Karpas-422 (cell line): Measurements from ENCODE around the gene OTOG. TPM values are rescaled to one million over a fixed set of nuclear protein-coding genes. Genes with fewer than 3 reads are reported as not detected.

Experiments
- DNase-seq: peaks from one replicate; pipeline ENCODE4 v3.0.0-alpha.2; 2015
- H2AFZ ChIP-seq: fragments of 200-600 bp; sonication (generic); 2 replicates; pipeline ENCODE4 v1.6.1; 2014; ENCODE audit warnings: antibody characterized with exemption, low read length, mixed read lengths
- H3K27ac ChIP-seq: fragments of 200-600 bp; sonication (generic); 2 replicates; pipeline ENCODE4 v1.5.1; 2014; ENCODE audit warnings: mild to moderate bottlenecking, low read length, moderate library complexity
- H3K27me3 ChIP-seq: fragments of 200-600 bp; sonication (generic); 2 replicates; pipeline ENCODE4 v1.6.1; 2014; ENCODE audit warnings: low read length, mixed read lengths
- H3K36me3 ChIP-seq: fragments of 200-600 bp; sonication (generic); 2 replicates; pipeline ENCODE4 v1.6.1; 2014; ENCODE audit warnings: low read length, mixed read lengths; ENCODE audit not compliant: insufficient read depth
- H3K4me1 ChIP-seq: fragments of 200-600 bp; sonication (generic); 2 replicates; pipeline ENCODE4 v1.6.1; 2014; ENCODE audit warnings: mild to moderate bottlenecking, low read length, mixed read lengths
- H3K4me2 ChIP-seq: fragments of 200-600 bp; sonication (generic); 2 replicates; pipeline ENCODE4 v1.6.1; 2014; ENCODE audit warnings: low read length, low read depth, mild to moderate bottlenecking; ENCODE audit not compliant: poor library complexity, severe bottlenecking
- H3K4me3 ChIP-seq: fragments of 200-600 bp; sonication (generic); 2 replicates; pipeline ENCODE4 v1.5.1; 2014; ENCODE audit warnings: mild to moderate bottlenecking, antibody characterized with exemption, low read length, mixed read lengths
- H3K79me2 ChIP-seq: fragments of 200-600 bp; sonication (generic); 2 replicates; pipeline ENCODE4 v1.6.1; 2014; ENCODE audit warnings: mild to moderate bottlenecking, low read length, mixed read lengths
- H3K9ac ChIP-seq: fragments of 200-600 bp; sonication (generic); 2 replicates; pipeline ENCODE4 v1.6.0; 2014; ENCODE audit warnings: low read length
- H3K9me2 ChIP-seq: fragments of 200-600 bp; sonication (generic), shearing (Covaris generic); replicated peaks from 2 replicates; pipeline ENCODE4 v1.6.0; 2014; ENCODE audit warnings: mild to moderate bottlenecking, low read length, moderate library complexity; ENCODE audit not compliant: insufficient read depth
- H3K9me3 ChIP-seq: fragments of 300-700, 200-600 bp; sonication (generic); 2 replicates; pipeline ENCODE4 v1.6.1; 2014; ENCODE audit warnings: low read length, mixed read lengths
- H4K20me1 ChIP-seq: fragments of 200-600 bp; sonication (generic); 2 replicates; pipeline ENCODE4 v1.6.1; 2014; ENCODE audit warnings: mild to moderate bottlenecking, antibody characterized with exemption, low read length, low read depth; ENCODE audit not compliant: insufficient read depth
- total RNA-seq: library from RNA; depleted of rRNA; stranded (reverse); fragments of >200 nt; shearing (Covaris generic); gene quantifications from 2 replicates; pipeline ENCODE4 v1.2.3, GENCODE V29; 2014; ENCODE audit warnings: low replicate concordance

OTOG gene
- total RNA-seq, 1 experiment from 2014 or later = not detected

DNA sequence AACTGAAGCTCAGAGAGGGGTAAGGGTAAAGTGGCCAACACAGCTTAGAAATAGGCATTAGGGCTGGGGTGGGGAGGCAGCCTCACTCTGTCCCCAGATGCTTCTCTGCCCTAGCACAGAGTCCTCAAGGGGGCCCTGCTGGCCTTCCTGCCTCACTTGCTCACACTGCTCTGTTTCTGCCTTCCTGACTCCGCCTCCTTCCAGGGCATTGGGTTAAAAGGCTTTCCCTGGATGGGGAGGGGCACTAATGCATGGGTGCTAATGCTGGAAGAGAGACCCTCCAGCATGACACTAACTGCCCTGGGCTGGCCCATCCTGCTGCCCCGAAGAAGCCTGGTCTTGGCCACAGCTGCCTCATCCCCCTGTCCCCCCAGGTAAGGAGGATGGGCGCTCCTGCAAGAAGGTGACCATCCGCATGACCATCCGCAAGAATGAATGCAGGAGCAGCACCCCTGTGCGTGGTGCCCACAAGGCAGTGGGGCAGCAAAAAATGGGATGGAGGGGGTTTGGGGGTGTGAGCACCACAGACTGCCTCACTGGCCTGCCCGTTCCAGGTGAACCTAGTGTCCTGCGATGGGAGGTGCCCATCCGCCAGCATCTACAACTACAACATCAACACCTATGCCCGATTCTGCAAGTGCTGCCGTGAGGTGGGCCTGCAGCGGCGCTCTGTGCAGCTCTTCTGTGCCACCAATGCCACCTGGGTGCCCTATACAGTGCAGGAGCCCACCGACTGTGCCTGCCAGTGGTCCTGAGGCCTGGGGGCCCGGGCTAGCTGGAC is 98.3 kb downstream of the OTOG start:
- no peaks in the 10 kb centered on the region for H4K20me1 ChIP-seq
- no peak overlapping the region for H2AFZ ChIP-seq
- no peaks in the 10 kb centered on the region for H3K9me2 ChIP-seq
- H3K4me2 ChIP-seq = no peak overlapping the region
- H3K36me3 ChIP-seq = no peaks in the 10 kb centered on the region
- no peak overlapping the region for H3K4me3 ChIP-seq
- peak; percentile 27 for DNase-seq
- H3K27me3 ChIP-seq = no peaks in the 10 kb centered on the region
- H3K27ac ChIP-seq = no peak overlapping the region
- no peaks in the 10 kb centered on the region for H3K4me1 ChIP-seq
- no peak overlapping the region for H3K9ac ChIP-seq
- H3K9me3 ChIP-seq = no peaks in the 10 kb centered on the region
- no peaks in the 10 kb centered on the region for H3K79me2 ChIP-seq

- Histone ChIP-seq H3K9me3 (no peaks in the 10 kb centered on the region), H3K4me3 (no peak overlapping the region), H2AFZ (no peak overlapping the region), H4K20me1 (no peaks in the 10 kb centered on the region), H3K4me1 (no peaks in the 10 kb centered on the region), H3K27ac (no peak overlapping the region), H3K79me2 (no peaks in the 10 kb centered on the region), H3K27me3 (no peaks in the 10 kb centered on the region), H3K36me3 (no peaks in the 10 kb centered on the region), H3K4me2 (no peak overlapping the region), H3K9ac (no peak overlapping the region), H3K9me2 (no peaks in the 10 kb centered on the region)
- DNase-seq = no peak
These were observed 99.5 kb downstream of the OTOG start for GRCh38 chr11:17646451-17647145.

DNA sequence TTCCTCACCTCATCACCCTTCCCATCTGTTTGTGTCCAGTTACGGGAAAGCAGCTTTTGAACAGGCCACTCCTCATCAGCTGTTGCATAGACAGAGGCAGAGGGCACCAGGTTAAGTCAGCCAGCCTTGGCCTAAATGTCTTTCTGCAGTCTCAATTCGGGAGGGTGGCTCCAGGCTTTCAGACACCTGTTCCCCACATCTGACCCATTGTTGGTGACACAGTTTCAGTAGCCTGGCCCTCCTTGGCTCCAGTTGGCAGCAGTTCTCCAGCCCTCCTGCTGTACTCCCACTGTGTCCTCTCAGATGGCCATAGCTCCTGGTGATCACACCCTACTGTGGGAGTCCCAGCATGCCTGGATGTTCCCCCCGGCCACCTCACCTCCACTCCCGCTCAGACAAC is 101.5 kb downstream of the OTOG start:
- Histone ChIP-seq H3K4me3 (no peak overlapping the region), H3K4me2 (no peak overlapping the region), H3K27ac (no peak overlapping the region), H3K9ac (no peak overlapping the region), H3K9me2 (no peaks in the 10 kb centered on the region), H4K20me1 (no peaks in the 10 kb centered on the region), H3K36me3 (no peaks in the 10 kb centered on the region), H3K9me3 (no peaks in the 10 kb centered on the region), H2AFZ (no peak overlapping the region), H3K79me2 (no peaks in the 10 kb centered on the region), H3K4me1 (no peaks in the 10 kb centered on the region), H3K27me3 (no peaks in the 10 kb centered on the region)
- no peak for DNase-seq

DNA sequence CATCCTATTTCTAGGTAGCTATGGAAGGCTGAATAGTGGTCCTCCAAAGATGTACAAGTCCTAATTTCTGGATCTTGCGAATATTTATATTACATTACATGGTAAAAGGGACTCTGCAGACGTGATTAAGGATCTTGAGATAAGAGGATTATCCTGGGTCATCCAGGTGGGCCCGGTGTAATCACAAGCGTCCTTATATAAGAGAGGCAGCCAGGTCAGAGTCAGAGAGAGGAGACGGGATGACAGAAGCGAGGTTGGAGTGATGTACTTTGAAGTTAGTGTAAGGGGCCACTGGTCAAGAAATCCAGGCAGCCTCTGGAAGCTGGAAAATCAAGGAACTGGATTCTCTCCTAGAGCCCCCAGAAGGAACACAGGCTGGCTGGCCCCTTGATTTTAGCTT is 102.2 kb downstream of the OTOG start:
- Histone ChIP-seq H3K4me1 (no peaks in the 10 kb centered on the region), H3K4me3 (no peak overlapping the region), H3K4me2 (no peak overlapping the region), H3K36me3 (no peaks in the 10 kb centered on the region), H3K27ac (no peak overlapping the region), H3K27me3 (no peaks in the 10 kb centered on the region), H2AFZ (no peak overlapping the region), H3K79me2 (no peaks in the 10 kb centered on the region), H3K9ac (no peak overlapping the region), H3K9me2 (no peaks in the 10 kb centered on the region), H4K20me1 (no peaks in the 10 kb centered on the region), H3K9me3 (no peaks in the 10 kb centered on the region)
- no peak for DNase-seq

DNA sequence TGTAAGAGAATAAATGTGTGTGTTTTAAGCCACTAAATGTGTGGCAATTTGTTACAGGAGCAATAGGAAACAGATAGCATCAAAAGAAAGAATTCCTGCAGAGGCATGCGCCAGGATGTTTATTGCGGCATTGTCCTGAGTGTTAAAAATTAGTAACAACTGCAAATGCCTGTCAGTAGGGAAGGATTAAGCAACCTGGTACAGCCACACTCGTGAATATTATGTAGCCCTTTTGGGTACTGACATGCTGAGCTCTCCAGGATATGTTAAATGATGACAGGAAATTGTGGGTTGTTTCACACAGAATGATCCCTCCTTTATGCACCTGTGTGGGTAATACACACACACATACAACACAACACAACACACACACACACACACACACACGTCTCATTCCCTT is 102.6 kb downstream of the OTOG start:
- Histone ChIP-seq H3K4me2 (no peak overlapping the region), H4K20me1 (no peaks in the 10 kb centered on the region), H3K79me2 (no peaks in the 10 kb centered on the region), H3K9me3 (no peaks in the 10 kb centered on the region), H3K4me1 (no peaks in the 10 kb centered on the region), H3K27me3 (no peaks in the 10 kb centered on the region), H3K4me3 (no peak overlapping the region), H3K9me2 (no peaks in the 10 kb centered on the region), H3K27ac (no peak overlapping the region), H2AFZ (no peak overlapping the region), H3K9ac (no peak overlapping the region), H3K36me3 (no peaks in the 10 kb centered on the region)
- no peak for DNase-seq

DNA sequence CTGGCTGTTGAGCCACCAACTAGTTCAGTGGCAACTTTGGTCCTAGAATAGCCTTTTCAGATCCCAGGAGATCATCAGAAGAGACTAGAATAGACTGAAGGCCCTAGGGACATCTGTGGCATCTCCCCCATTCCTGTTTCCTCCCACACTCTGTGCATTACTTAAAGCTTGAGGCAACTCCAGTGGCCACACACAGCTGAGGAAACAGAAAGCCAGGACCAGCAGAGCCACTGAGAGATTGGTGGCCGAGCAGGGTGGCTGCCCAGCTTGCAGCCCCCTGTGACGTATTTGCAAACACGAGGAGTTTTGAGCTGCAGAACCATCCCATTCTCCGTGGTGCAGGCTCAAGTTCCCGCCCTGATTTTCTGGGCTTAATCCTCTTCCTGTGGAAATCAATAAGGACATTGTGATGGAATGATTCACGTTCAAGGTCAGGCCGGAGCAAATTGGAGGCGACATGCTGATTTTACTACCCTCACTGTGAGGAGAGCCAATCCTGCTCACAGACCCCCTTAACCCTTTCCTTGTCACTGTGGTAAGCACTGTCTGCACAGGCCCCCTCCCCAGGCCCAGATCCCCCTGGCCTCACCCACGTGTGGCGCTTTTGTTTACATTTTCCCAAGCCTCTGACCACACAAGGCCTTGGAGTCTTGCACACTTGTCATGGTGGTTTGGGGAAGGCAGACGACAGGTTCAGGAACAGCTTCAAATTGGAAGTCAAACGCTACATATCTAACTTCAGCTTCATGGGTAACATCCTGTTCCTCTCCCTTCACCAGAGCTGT is 103.3 kb downstream of the OTOG start:
- no peak overlapping the region for H2AFZ ChIP-seq
- H3K4me2 ChIP-seq = no peak overlapping the region
- H3K27me3 ChIP-seq = no peaks in the 10 kb centered on the region
- no peak overlapping the region for H3K9ac ChIP-seq
- H3K9me3 ChIP-seq = no peaks in the 10 kb centered on the region
- no peaks in the 10 kb centered on the region for H3K36me3 ChIP-seq
- no peaks in the 10 kb centered on the region for H4K20me1 ChIP-seq
- no peaks in the 10 kb centered on the region for H3K9me2 ChIP-seq
- no peak overlapping the region for H3K4me3 ChIP-seq
- no peak overlapping the region for H3K27ac ChIP-seq
- no peak for DNase-seq
- H3K79me2 ChIP-seq = no peaks in the 10 kb centered on the region
- no peaks in the 10 kb centered on the region for H3K4me1 ChIP-seq

GRCh38 chr11:17651061-17651460 is 104.0 kb downstream of the OTOG start:
- no peak overlapping the region for H3K27ac ChIP-seq
- DNase-seq = no peak
- no peak overlapping the region for H3K9ac ChIP-seq
- no peak overlapping the region for H3K4me3 ChIP-seq
- no peaks in the 10 kb centered on the region for H3K27me3 ChIP-seq
- no peaks in the 10 kb centered on the region for H3K4me1 ChIP-seq
- H3K9me2 ChIP-seq = no peaks in the 10 kb centered on the region
- no peak overlapping the region for H2AFZ ChIP-seq
- H3K9me3 ChIP-seq = no peaks in the 10 kb centered on the region
- H3K4me2 ChIP-seq = no peak overlapping the region
- H3K36me3 ChIP-seq = no peaks in the 10 kb centered on the region
- H4K20me1 ChIP-seq = no peaks in the 10 kb centered on the region
- no peaks in the 10 kb centered on the region for H3K79me2 ChIP-seq

DNA sequence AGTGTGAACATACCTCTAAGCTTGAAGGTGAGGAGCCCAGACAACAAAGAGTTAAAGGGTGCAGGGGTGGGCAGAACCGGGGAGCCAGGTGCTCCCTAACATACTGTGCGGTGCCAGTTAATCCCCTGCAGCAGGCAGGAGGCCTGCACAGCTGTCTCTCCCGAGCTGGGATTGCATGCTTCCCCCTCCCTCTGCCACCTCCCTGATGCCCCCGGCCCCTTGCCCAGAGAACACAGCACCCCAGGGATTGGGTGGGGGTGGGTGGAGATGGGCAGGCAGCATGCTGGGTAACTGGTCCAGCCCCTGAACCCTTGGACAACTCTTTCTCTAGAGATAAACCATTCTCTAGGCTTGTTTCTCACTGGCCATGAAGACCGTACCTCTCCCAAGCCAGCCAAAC is 104.6 kb downstream of the OTOG start:
- H3K9me3 ChIP-seq = no peaks in the 10 kb centered on the region
- no peaks in the 10 kb centered on the region for H3K79me2 ChIP-seq
- no peaks in the 10 kb centered on the region for H3K9me2 ChIP-seq
- H3K4me1 ChIP-seq = no peaks in the 10 kb centered on the region
- no peak overlapping the region for H3K4me2 ChIP-seq
- DNase-seq = no peak
- H3K4me3 ChIP-seq = no peak overlapping the region
- no peak overlapping the region for H2AFZ ChIP-seq
- no peaks in the 10 kb centered on the region for H3K36me3 ChIP-seq
- H4K20me1 ChIP-seq = no peaks in the 10 kb centered on the region
- H3K9ac ChIP-seq = no peak overlapping the region
- no peak overlapping the region for H3K27ac ChIP-seq
- H3K27me3 ChIP-seq = no peaks in the 10 kb centered on the region
